Measurements from ENCODE around the gene GOLM1.

GOLM1 gene

GRCh38 chr9:85981369-85981768 is 118.0 kb downstream of the GOLM1 start:
- no peaks in the 10 kb centered on the region for H4K20me1 ChIP-seq (ENCODE audit: insufficient read depth, low read length)
- H3K36me3 ChIP-seq (replicated peaks; ENCODE audit: low read depth, low read length), result peaks cover 53% of the 10 kb centered on the region
- H3K27ac ChIP-seq (ENCODE audit: low read length), result no peak overlapping the region
- no peaks in the 10 kb centered on the region for H3K4me1 ChIP-seq (ENCODE audit: low read length)
- no peaks in the 10 kb centered on the region for H3K27me3 ChIP-seq (ENCODE audit: low read depth, low read length)
- no peaks in the 10 kb centered on the region for H3K79me2 ChIP-seq (ENCODE audit: low read length)
- TF ChIP-seq EZH2phosphoT487 (IDR thresholded peaks at IDR 0.05; ENCODE audit: low read depth) (no peak), CTCF (IDR thresholded peaks at IDR 0.05; ENCODE audit: low read depth, low read length) (no peak)
- H3K4me2 ChIP-seq (ENCODE audit: low read length), result no peak overlapping the region
- H2AFZ ChIP-seq (ENCODE audit: low read depth, low read length), result no peak overlapping the region
- H3K4me3 ChIP-seq (ENCODE audit: low read length), result no peak overlapping the region
- no peaks in the 10 kb centered on the region for H3K9me3 ChIP-seq (ENCODE audit: insufficient read depth, low read length)
- no peak overlapping the region for H3K9ac ChIP-seq (ENCODE audit: low read length)

GRCh38 chr9:85978496-85978895 is 120.9 kb downstream of the GOLM1 start:
- Histone ChIP-seq H2AFZ (ENCODE audit: low read depth, low read length) (no peak overlapping the region), H3K4me1 (ENCODE audit: low read length) (no peaks in the 10 kb centered on the region), H3K27ac (ENCODE audit: low read length) (no peak overlapping the region), H3K27me3 (ENCODE audit: low read depth, low read length) (no peaks in the 10 kb centered on the region), H3K79me2 (ENCODE audit: low read length) (no peaks in the 10 kb centered on the region), H3K9me3 (ENCODE audit: insufficient read depth, low read length) (no peaks in the 10 kb centered on the region), H3K4me2 (ENCODE audit: low read length) (no peak overlapping the region), H3K36me3 (replicated peaks; ENCODE audit: low read depth, low read length) (peaks cover 44% of the 10 kb centered on the region), H3K9ac (ENCODE audit: low read length) (no peak overlapping the region), H3K4me3 (ENCODE audit: low read length) (no peak overlapping the region), H4K20me1 (ENCODE audit: insufficient read depth, low read length) (no peaks in the 10 kb centered on the region)
- TF ChIP-seq EZH2phosphoT487 (IDR thresholded peaks at IDR 0.05; ENCODE audit: low read depth), result no peak
- TF ChIP-seq CTCF (IDR thresholded peaks at IDR 0.05; ENCODE audit: low read depth, low read length), result no peak
